MM.1S (cell line): ENCODE results near the gene PDPN.

ENCODE experiments used
- DNase-seq: peaks from one replicate; pipeline ENCODE4 v3.0.0-alpha.2; 2015
- H2AFZ ChIP-seq: fragments of 300-600 bp; sonication (generic); 2 replicates; pipeline ENCODE4 v1.6.0; 2016; ENCODE audit warnings: antibody characterized with exemption, low read length
- H3F3A ChIP-seq: fragments of 300-600 bp; sonication (generic); 2 replicates; pipeline ENCODE4 v1.6.1; 2016; ENCODE audit warnings: mild to moderate bottlenecking, antibody characterized with exemption, low read length, moderate library complexity, mixed read lengths; ENCODE audit not compliant: insufficient read depth
- H3K27ac ChIP-seq: fragments of 300-600 bp; sonication (generic); 2 replicates; pipeline ENCODE4 v1.5.1; 2016; ENCODE audit warnings: mild to moderate bottlenecking, low read length
- H3K27me3 ChIP-seq: fragments of 300-600 bp; sonication (generic); replicated peaks from 2 replicates; pipeline ENCODE4 v1.6.0; 2016; ENCODE audit warnings: low read length; ENCODE audit not compliant: insufficient read depth
- H3K36me3 ChIP-seq: fragments of 300-600 bp; sonication (generic); replicated peaks from 2 replicates; pipeline ENCODE4 v1.6.1; 2016; ENCODE audit warnings: mild to moderate bottlenecking, low read length, mixed read lengths; ENCODE audit not compliant: insufficient read depth
- H3K4me1 ChIP-seq: fragments of 300-600 bp; sonication (generic); 2 replicates; pipeline ENCODE4 v1.6.1; 2016; ENCODE audit warnings: low read length, mixed read lengths
- H3K4me2 ChIP-seq: fragments of 300-600 bp; sonication (generic); 2 replicates; pipeline ENCODE4 v1.6.0; 2016; ENCODE audit warnings: low read depth, low read length
- H3K4me3 ChIP-seq: fragments of 300-600 bp; sonication (generic); 2 replicates; pipeline ENCODE4 v1.5.1; 2016; ENCODE audit warnings: low read length, mixed read lengths
- H3K79me2 ChIP-seq: fragments of 300-600 bp; sonication (generic); 2 replicates; pipeline ENCODE4 v1.6.1; 2016; ENCODE audit warnings: mixed run types, low read length, mixed read lengths
- H3K9ac ChIP-seq: fragments of 300-600 bp; sonication (generic); 2 replicates; pipeline ENCODE4 v1.6.1; 2016; ENCODE audit warnings: low read length, mixed read lengths
- H3K9me2 ChIP-seq: fragments of 300-600 bp; sonication (generic); replicated peaks from 2 replicates; pipeline ENCODE4 v1.6.1; 2016; ENCODE audit warnings: mild to moderate bottlenecking, low read length, mixed read lengths; ENCODE audit not compliant: insufficient read depth
- H3K9me3 ChIP-seq: fragments of 300-600 bp; sonication (generic); replicated peaks from 2 replicates; pipeline ENCODE4 v1.6.1; 2016; ENCODE audit warnings: mild to moderate bottlenecking, low read length, mixed read lengths; ENCODE audit not compliant: insufficient read depth
- H4K20me1 ChIP-seq: fragments of 300-600 bp; sonication (generic); 2 replicates; pipeline ENCODE4 v1.6.1; 2016; ENCODE audit warnings: mild to moderate bottlenecking, low read length, moderate library complexity, mixed read lengths; ENCODE audit not compliant: insufficient read depth
- EZH2 ChIP-seq: fragments of 300-600 bp; sonication (generic); optimal IDR thresholded peaks from 2 replicates; pipeline ENCODE3; 2017; ENCODE audit warnings: low read depth, mild to moderate bottlenecking, antibody characterized with exemption, low read length, mixed read lengths
- EZH2phosphoT487 ChIP-seq: fragments of 300-600 bp; sonication (generic); IDR thresholded peaks from 2 replicates; pipeline ENCODE4 v1.6.1; 2018; ENCODE audit warnings: antibody characterized with exemption, low read length
- TF ChIP-seq, protein P1 (sequence below): fragments of 300-600 bp; sonication (generic); IDR thresholded peaks from 2 replicates; pipeline ENCODE4 v1.5.1; 2016; ENCODE audit warnings: antibody characterized with exemption, low read length, mixed read lengths

The PDPN gene

DNA sequence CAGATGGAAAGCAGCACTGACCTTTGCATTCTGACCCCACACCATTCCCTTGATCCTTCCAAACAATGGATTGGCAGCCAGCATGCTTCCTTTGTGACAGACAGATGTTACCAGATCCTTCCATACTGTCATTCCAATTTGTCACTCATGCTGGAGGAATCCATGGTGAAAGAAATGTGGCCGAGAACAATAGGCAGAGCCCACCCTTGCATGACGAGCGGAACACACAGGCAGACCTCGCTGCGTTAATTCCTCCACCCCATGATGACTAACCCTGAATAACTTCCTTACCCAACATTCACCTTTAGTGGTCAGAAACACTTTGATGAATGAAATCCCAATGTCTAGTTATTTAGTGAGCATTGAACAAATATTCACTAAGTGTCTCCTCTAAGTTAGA, 45.1 kb downstream of the PDPN start:
- H3K4me2 ChIP-seq: no peak overlapping the region
- no peak for DNase-seq
- no peaks in the 10 kb centered on the region for H3K36me3 ChIP-seq
- H3K4me1 ChIP-seq: no peaks in the 10 kb centered on the region
- no peaks in the 10 kb centered on the region for H3K9me3 ChIP-seq
- no peaks in the 10 kb centered on the region for H3K79me2 ChIP-seq
- H3F3A ChIP-seq: no peaks in the 10 kb centered on the region
- no peak overlapping the region for H3K27ac ChIP-seq
- no peak overlapping the region for H3K4me3 ChIP-seq
- no peak overlapping the region for H2AFZ ChIP-seq
- TF ChIP-seq EZH2phosphoT487 (no peak), EZH2 (no peak)
- TF ChIP-seq, protein P1, sequence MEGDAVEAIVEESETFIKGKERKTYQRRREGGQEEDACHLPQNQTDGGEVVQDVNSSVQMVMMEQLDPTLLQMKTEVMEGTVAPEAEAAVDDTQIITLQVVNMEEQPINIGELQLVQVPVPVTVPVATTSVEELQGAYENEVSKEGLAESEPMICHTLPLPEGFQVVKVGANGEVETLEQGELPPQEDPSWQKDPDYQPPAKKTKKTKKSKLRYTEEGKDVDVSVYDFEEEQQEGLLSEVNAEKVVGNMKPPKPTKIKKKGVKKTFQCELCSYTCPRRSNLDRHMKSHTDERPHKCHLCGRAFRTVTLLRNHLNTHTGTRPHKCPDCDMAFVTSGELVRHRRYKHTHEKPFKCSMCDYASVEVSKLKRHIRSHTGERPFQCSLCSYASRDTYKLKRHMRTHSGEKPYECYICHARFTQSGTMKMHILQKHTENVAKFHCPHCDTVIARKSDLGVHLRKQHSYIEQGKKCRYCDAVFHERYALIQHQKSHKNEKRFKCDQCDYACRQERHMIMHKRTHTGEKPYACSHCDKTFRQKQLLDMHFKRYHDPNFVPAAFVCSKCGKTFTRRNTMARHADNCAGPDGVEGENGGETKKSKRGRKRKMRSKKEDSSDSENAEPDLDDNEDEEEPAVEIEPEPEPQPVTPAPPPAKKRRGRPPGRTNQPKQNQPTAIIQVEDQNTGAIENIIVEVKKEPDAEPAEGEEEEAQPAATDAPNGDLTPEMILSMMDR: no peak
- no peaks in the 10 kb centered on the region for H3K27me3 ChIP-seq
- H4K20me1 ChIP-seq: no peaks in the 10 kb centered on the region
- no peaks in the 10 kb centered on the region for H3K9me2 ChIP-seq
- no peak overlapping the region for H3K9ac ChIP-seq

DNA sequence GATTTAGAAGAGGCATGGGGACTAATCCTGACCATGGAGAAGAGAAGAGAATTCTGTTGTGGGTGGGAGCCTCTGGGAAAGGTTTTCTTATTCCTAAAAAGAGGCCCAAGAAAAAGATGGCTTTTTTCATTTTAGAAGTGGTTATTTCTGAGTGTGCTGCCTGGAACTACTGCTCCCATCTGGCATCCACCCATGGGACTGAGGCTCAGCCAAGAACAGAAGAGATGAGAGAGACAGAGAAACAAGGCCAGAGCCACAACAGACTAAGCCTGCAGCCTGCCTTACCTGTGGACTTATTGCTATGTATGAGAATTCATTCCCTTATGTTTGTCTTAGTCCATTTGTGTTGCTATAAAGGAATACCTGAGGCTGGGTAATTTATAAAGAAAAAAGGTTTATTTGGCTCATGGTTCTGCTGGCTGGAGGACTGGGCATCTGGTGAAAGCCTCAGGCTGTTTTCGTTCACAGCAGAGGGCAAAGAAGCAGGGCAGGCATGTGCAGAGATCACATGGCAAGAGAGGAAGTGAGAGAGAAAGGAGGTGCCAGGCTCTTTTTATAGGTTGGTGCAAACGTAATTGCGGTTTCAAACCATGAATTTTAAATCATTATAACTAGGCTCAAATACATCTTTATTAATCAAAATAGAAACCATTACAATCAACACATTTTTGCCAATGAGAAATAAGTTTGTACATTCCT, 58.8 kb downstream of the PDPN start:
- Histone ChIP-seq H3K27ac (peak overlapping the region; percentile 26; the same call in 1 of the 2 replicates), H3K79me2 (no peaks in the 10 kb centered on the region), H3K9me2 (no peaks in the 10 kb centered on the region), H3K4me1 (0 out of 2 replicates have a peak, but pooled peaks cover 11% of the 10 kb centered on the region), H3K36me3 (no peaks in the 10 kb centered on the region), H4K20me1 (no peaks in the 10 kb centered on the region), H3K27me3 (no peaks in the 10 kb centered on the region), H2AFZ (no peak overlapping the region), H3K9ac (no peak overlapping the region), H3F3A (no peaks in the 10 kb centered on the region), H3K4me2 (no peak overlapping the region), H3K9me3 (no peaks in the 10 kb centered on the region), H3K4me3 (no peak overlapping the region)
- peak; percentile 32 for DNase-seq
- TF ChIP-seq EZH2 (no peak), EZH2phosphoT487 (no peak)
- TF ChIP-seq, protein P1: no peak

DNA sequence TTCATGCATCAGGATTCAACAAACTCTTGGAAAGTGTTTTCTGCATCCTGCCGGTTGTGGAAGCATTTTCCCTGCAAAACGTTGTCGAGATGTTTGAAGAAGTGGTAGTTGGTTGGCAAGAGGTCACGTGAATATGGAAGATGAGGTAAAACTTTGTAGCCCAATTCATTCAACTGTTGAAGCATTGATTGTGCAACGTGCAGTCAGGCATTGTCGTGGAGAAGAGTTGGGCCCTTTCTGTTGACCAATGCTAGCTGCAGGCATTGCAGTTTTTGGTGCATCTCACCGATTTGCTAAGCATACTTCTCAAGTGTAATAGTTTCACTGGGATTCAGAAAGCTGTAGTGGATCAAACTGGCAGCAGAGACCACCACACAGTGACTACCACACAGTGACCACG, 59.4 kb downstream of the PDPN start:
- no peaks in the 10 kb centered on the region for H3F3A ChIP-seq
- H2AFZ ChIP-seq: no peak overlapping the region
- H3K9me2 ChIP-seq: no peaks in the 10 kb centered on the region
- no peaks in the 10 kb centered on the region for H3K36me3 ChIP-seq
- H3K9ac ChIP-seq: no peak overlapping the region
- no peaks in the 10 kb centered on the region for H3K9me3 ChIP-seq
- DNase-seq: no peak
- no peaks in the 10 kb centered on the region for H3K27me3 ChIP-seq
- no peaks in the 10 kb centered on the region for H4K20me1 ChIP-seq
- H3K27ac ChIP-seq: no peak overlapping the region
- H3K4me1 ChIP-seq: 0 out of 2 replicates have a peak, but pooled peaks cover 11% of the 10 kb centered on the region
- H3K79me2 ChIP-seq: no peaks in the 10 kb centered on the region
- H3K4me2 ChIP-seq: no peak overlapping the region
- TF ChIP-seq, protein P1: no peak
- TF ChIP-seq EZH2 (no peak), EZH2phosphoT487 (no peak)
- no peak overlapping the region for H3K4me3 ChIP-seq
